HL-60 (cell line): ENCODE measurements around the gene ERCC8.

Source experiments
- DNase-seq, 2 experiments: peaks; one replicate each; pipeline ENCODE4 v3.0.0-alpha.2; 2010 to 2020; ENCODE audit warnings: low read depth in 1 of 2, low spot score in 1 of 2
- H3K27ac ChIP-seq: fragments of 250-450 bp; sonication (Bioruptor Pico); replicated peaks from 2 replicates; pipeline ENCODE4 v1.5.1; 2020; ENCODE audit warnings: mild to moderate bottlenecking, moderate library complexity
- H3K27me3 ChIP-seq: fragments of 250-450 bp; sonication (Bioruptor Pico); 2 replicates; pipeline ENCODE4 v1.5.1; 2021; ENCODE audit warnings: mild to moderate bottlenecking, moderate library complexity; ENCODE audit not compliant: insufficient read depth, poor library complexity, severe bottlenecking
- H3K4me3 ChIP-seq: replicated peaks from 2 replicates; pipeline ENCODE4 v1.5.1; 2011; ENCODE audit warnings: mild to moderate bottlenecking, control low read depth, low read length; ENCODE audit not compliant: insufficient read depth
- CTCF ChIP-seq: IDR thresholded peaks from one replicate; pipeline ENCODE4 v1.5.1; 2011; ENCODE audit warnings: low read length, control low read depth, inconsistent platforms; ENCODE audit not compliant: insufficient read depth
- GABPA ChIP-seq: IDR thresholded peaks from 2 replicates; pipeline ENCODE4 v1.6.1; 2012; ENCODE audit warnings: low read depth
- POLR2AphosphoS5 ChIP-seq: IDR thresholded peaks from 2 replicates; pipeline ENCODE4 v1.6.1; 2012; ENCODE audit warnings: low read depth
- REST ChIP-seq: IDR thresholded peaks from 2 replicates; pipeline ENCODE4 v1.6.1; 2012; ENCODE audit warnings: low read depth; ENCODE audit not compliant: insufficient replicate concordance
- SPI1 ChIP-seq: IDR thresholded peaks from 2 replicates; pipeline ENCODE4 v1.6.1; 2012; ENCODE audit warnings: low read depth, mild to moderate bottlenecking, borderline replicate concordance

The ERCC8 gene

GRCh38 chr5:60918466-60918865 is 26.4 kb downstream of the ERCC8 start:
- H3K27ac ChIP-seq, result no peak overlapping the region
- H3K27me3 ChIP-seq, result no peaks in the 10 kb centered on the region
- TF ChIP-seq REST (no peak), CTCF (no peak), POLR2AphosphoS5 (no peak), SPI1 (no peak), GABPA (no peak)
- no peak for DNase-seq
- no peak overlapping the region for H3K4me3 ChIP-seq

GRCh38 chr5:60916646-60917045 is 28.2 kb downstream of the ERCC8 start:
- TF ChIP-seq SPI1, result no peak
- no peak for TF ChIP-seq POLR2AphosphoS5
- no peak for TF ChIP-seq GABPA
- no peak for TF ChIP-seq CTCF
- TF ChIP-seq REST, result no peak
- H3K27me3 ChIP-seq, result no peaks in the 10 kb centered on the region
- DNase-seq, result no peak
- H3K27ac ChIP-seq, result no peak overlapping the region
- no peak overlapping the region for H3K4me3 ChIP-seq

DNA sequence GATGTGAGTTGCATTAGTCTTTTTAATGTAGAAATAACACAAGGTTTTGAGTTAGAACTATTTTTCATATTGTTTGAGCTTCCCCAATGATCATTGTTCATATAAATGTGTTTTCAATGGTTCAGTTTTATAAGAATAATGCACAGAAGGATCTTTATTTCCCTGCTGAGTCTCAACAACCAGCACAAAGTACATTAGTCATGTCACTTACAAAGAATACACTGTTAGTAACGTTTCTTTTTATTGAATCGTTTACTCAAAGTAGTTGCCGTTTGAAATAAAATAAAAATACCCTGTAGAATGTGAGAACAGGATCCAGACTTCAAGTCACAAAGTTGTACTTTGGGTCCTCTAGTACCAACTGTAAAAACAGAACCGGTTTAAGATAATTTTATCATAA is 41.5 kb downstream of the ERCC8 start:
- Histone ChIP-seq H3K4me3 (no peak overlapping the region), H3K27ac (no peak overlapping the region), H3K27me3 (no peaks in the 10 kb centered on the region)
- DNase-seq, result no peak
- no peak for TF ChIP-seq SPI1
- no peak for TF ChIP-seq GABPA
- TF ChIP-seq POLR2AphosphoS5, result no peak
- TF ChIP-seq CTCF, result no peak
- TF ChIP-seq REST, result no peak
